GM12878 (cell line): ENCODE measurements around the gene SLC6A20.

ENCODE experiments used
- CTCF ChIP-seq, 3 experiments: IDR thresholded peaks in 2 of 3; conservative IDR thresholded peaks in 1 of 3; 2 replicates each; pipeline ENCODE4 v1.5.1; 2011; ENCODE audit warnings: low read depth in 3 of 3, low read length in 3 of 3, mild to moderate bottlenecking in 3 of 3, control low read depth in 2 of 3, moderate library complexity in 2 of 3, inconsistent platforms in 1 of 3, mixed read lengths in 1 of 3; ENCODE audit not compliant: control insufficient read depth in 2 of 3, insufficient read depth in 1 of 3; ENCODE audit errors: extremely low read depth in 1 of 3
- EP300 ChIP-seq, 2 experiments: fragments of 150-350 bp in 1 of 2; IDR thresholded peaks; 2 replicates each; pipeline ENCODE4 v1.6.1; 2011 to 2012; ENCODE audit warnings: low read depth in 2 of 2, low read length in 2 of 2, borderline replicate concordance in 1 of 2, improper control_type of control experiment in 1 of 2, inconsistent platforms in 1 of 2; ENCODE audit not compliant: control insufficient read depth in 1 of 2
- SMAD5 ChIP-seq: IDR thresholded peaks from 2 replicates; pipeline ENCODE4 v1.6.1; 2016; ENCODE audit warnings: antibody characterized with exemption, low read depth

DNA sequence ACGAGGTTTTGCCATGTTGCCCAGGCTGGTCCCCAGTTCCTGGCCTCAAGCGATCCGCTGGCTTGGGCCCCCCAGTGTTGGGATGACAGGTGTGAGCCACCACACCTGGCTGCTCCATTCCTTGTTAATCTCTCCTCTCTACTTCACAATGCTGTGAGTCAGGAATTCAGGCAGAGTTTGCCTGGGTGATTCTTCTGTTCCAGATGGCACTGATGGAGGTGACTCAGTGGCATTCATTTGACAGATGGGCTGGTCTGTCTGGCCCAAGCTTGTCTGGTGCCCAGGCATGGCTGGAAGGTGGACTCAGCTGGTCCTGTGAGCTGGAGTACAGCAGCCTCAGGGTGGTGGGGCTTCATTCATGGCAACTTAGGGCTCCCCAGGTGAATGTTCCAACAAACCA lies 43.2 kb downstream of the SLC6A20 start:
- no peak for TF ChIP-seq SMAD5
- TF ChIP-seq CTCF (IDR thresholded peaks at IDR 0.05 in 2 of 3, conservative IDR thresholded peaks at IDR 0.05 in 1 of 3; ENCODE audit: control insufficient read depth in 2 of 3, extremely low read depth in 1 of 3, insufficient read depth in 1 of 3, low read depth in 3 of 3, low read length in 3 of 3), result no peak
- no peak for TF ChIP-seq EP300 (IDR thresholded peaks at IDR 0.05; ENCODE audit: borderline replicate concordance in 1 of 2, control insufficient read depth in 1 of 2, low read depth in 2 of 2, low read length in 2 of 2)
